ENCODE results near the gene RALGPS1.

Gene RALGPS1

GRCh38 chr9:126914458-126915280, at the start of gene RALGPS1:
RALGPS1 (plus strand) TSS chr9:126914782; CDS start chr9:126962290, 47,508 bp downstream.
- DNase-seq (ENCODE audit: extremely low read depth, low read depth), result peak; percentile 63
- peak within 1 kb of the TSS; percentile 21 for H3K4me3 ChIP-seq (replicated peaks; ENCODE audit: low read depth, low read length)
- no peak for TF ChIP-seq CTCF (IDR thresholded peaks at IDR 0.05; ENCODE audit: low read depth, low read length, missing control alignments)

GRCh38 chr9:126869368-126869767, 45.2 kb upstream of the RALGPS1 start:
- TF ChIP-seq CTCF (IDR thresholded peaks at IDR 0.05; ENCODE audit: low read depth, low read length, missing control alignments), result no peak
- DNase-seq (ENCODE audit: extremely low read depth, low read depth), result no peak
- no peak overlapping the region for H3K4me3 ChIP-seq (replicated peaks; ENCODE audit: low read depth, low read length)

- TF ChIP-seq CTCF (IDR thresholded peaks at IDR 0.05; ENCODE audit: low read depth, low read length, missing control alignments), result no peak
- no peak overlapping the region for H3K4me3 ChIP-seq (replicated peaks; ENCODE audit: low read depth, low read length)
- no peak for DNase-seq (ENCODE audit: extremely low read depth, low read depth)
Measured at GRCh38 chr9:126872516-126872915, 42.1 kb upstream of the RALGPS1 start.

GRCh38 chr9:126874546-126875314, 39.9 kb upstream of the RALGPS1 start:
- DNase-seq (ENCODE audit: extremely low read depth, low read depth), result no peak

GRCh38 chr9:126875756-126876510, 38.6 kb upstream of the RALGPS1 start:
- no peak for TF ChIP-seq CTCF (IDR thresholded peaks at IDR 0.05; ENCODE audit: low read depth, low read length, missing control alignments)
- DNase-seq (ENCODE audit: extremely low read depth, low read depth), result no peak
- H3K4me3 ChIP-seq (replicated peaks; ENCODE audit: low read depth, low read length), result no peak overlapping the region

More at GRCh38 chr9:126874546-126875314, 39.9 kb upstream of the RALGPS1 start:
- no peak for TF ChIP-seq CTCF (IDR thresholded peaks at IDR 0.05; ENCODE audit: low read depth, low read length, missing control alignments)
- H3K4me3 ChIP-seq (replicated peaks; ENCODE audit: low read depth, low read length), result no peak overlapping the region

- DNase-seq (ENCODE audit: extremely low read depth, low read depth), result no peak
- no peak for TF ChIP-seq CTCF (IDR thresholded peaks at IDR 0.05; ENCODE audit: low read depth, low read length, missing control alignments)
- no peak overlapping the region for H3K4me3 ChIP-seq (replicated peaks; ENCODE audit: low read depth, low read length)
Measured at GRCh38 chr9:126876531-126876930, 38.1 kb upstream of the RALGPS1 start.
